H7 (cell line): ENCODE measurements around the gene DLX4. TPM values are rescaled to one million over a fixed set of nuclear protein-coding genes. Genes with fewer than 3 reads are reported as not detected.
A peak's percentile ranks its signal among the peaks of the same experiment; 100 is the strongest.

Source experiments
- DNase-seq: peaks from one replicate; pipeline ENCODE4 v3.0.0; 2012
- H3K27me3 ChIP-seq: 2 replicates; pipeline ENCODE4 v1.6.0; 2011; ENCODE audit warnings: mild to moderate bottlenecking, low read length; ENCODE audit not compliant: control insufficient read depth, insufficient read depth
- H3K36me3 ChIP-seq: replicated peaks from 2 replicates; pipeline ENCODE4 v1.5.1; 2011; ENCODE audit warnings: low read length; ENCODE audit not compliant: control insufficient read depth, insufficient read depth
- H3K4me3 ChIP-seq: 2 replicates; pipeline ENCODE4 v1.5.1; 2011; ENCODE audit warnings: low read depth, mild to moderate bottlenecking, control low read depth, low read length, moderate library complexity; ENCODE audit not compliant: insufficient read depth
- total RNA-seq: library from RNA; depleted of rRNA; stranded (reverse); fragments of >200 nt; shearing (Covaris generic); gene quantifications from 2 replicates; pipeline ENCODE4 v1.2.3, GENCODE V29; 2014; rRNA removed

DLX4 gene
- 1.0 and 1.1 TPM in 2 replicates for total RNA-seq

GRCh38 chr17:49969134-49969759 is at the start of gene DLX4:
TSS of gene DLX4 (plus strand) at chr17:49969190. CDS start at chr17:49969469, 279 bp downstream.
- H3K27me3 ChIP-seq: peaks cover 99% of the 10 kb centered on the region
- H3K4me3 ChIP-seq: peak within 1 kb of the TSS; percentile 64
- peak; percentile 92 for DNase-seq
- H3K36me3 ChIP-seq: no peaks in the 10 kb centered on the region

GRCh38 chr17:49920030-49920769 is 48.8 kb upstream of the DLX4 start:
- Histone ChIP-seq H3K36me3 (no peaks in the 10 kb centered on the region), H3K27me3 (peaks cover 3% of the 10 kb centered on the region), H3K4me3 (no peak overlapping the region)
- DNase-seq: no peak

- H3K27me3 ChIP-seq: no peaks in the 10 kb centered on the region
- no peak overlapping the region for H3K4me3 ChIP-seq
- DNase-seq: no peak
- H3K36me3 ChIP-seq: no peaks in the 10 kb centered on the region
Observed at GRCh38 chr17:49922095-49922494, 46.9 kb upstream of the DLX4 start.

- H3K27me3 ChIP-seq: no peaks in the 10 kb centered on the region
- no peak overlapping the region for H3K4me3 ChIP-seq
- peak; percentile 47 for DNase-seq
- no peaks in the 10 kb centered on the region for H3K36me3 ChIP-seq
Observed at GRCh38 chr17:49924116-49924515, 44.9 kb upstream of the DLX4 start.

- Histone ChIP-seq H3K27me3 (no peaks in the 10 kb centered on the region), H3K36me3 (no peaks in the 10 kb centered on the region), H3K4me3 (no peak overlapping the region)
- no peak for DNase-seq
Observed at GRCh38 chr17:49924589-49924988, 44.4 kb upstream of the DLX4 start.

- no peak for DNase-seq
- Histone ChIP-seq H3K36me3 (no peaks in the 10 kb centered on the region), H3K27me3 (no peaks in the 10 kb centered on the region), H3K4me3 (no peak overlapping the region)
Observed at GRCh38 chr17:49925921-49926320, 43.1 kb upstream of the DLX4 start.

GRCh38 chr17:49926886-49927285 is 42.1 kb upstream of the DLX4 start:
- Histone ChIP-seq H3K27me3 (no peaks in the 10 kb centered on the region), H3K4me3 (no peak overlapping the region), H3K36me3 (no peaks in the 10 kb centered on the region)
- no peak for DNase-seq

- H3K27me3 ChIP-seq: no peaks in the 10 kb centered on the region
- no peak overlapping the region for H3K4me3 ChIP-seq
- no peaks in the 10 kb centered on the region for H3K36me3 ChIP-seq
- no peak for DNase-seq
Observed at GRCh38 chr17:49928126-49928800, 40.7 kb upstream of the DLX4 start.

- DNase-seq: peak; percentile 40
- Histone ChIP-seq H3K4me3 (no peak overlapping the region), H3K36me3 (no peaks in the 10 kb centered on the region), H3K27me3 (no peaks in the 10 kb centered on the region)
Observed at GRCh38 chr17:49928837-49929475, 40.0 kb upstream of the DLX4 start.

- Histone ChIP-seq H3K4me3 (no peak overlapping the region), H3K27me3 (no peaks in the 10 kb centered on the region), H3K36me3 (no peaks in the 10 kb centered on the region)
- no peak for DNase-seq
Observed at GRCh38 chr17:49930880-49931279, 38.1 kb upstream of the DLX4 start.

GRCh38 chr17:49931416-49932137 is 37.4 kb upstream of the DLX4 start:
- DNase-seq: peak; percentile 48
- H3K4me3 ChIP-seq: no peak overlapping the region

GRCh38 chr17:49932138-49932723 is 36.8 kb upstream of the DLX4 start:
- H3K4me3 ChIP-seq: no peak overlapping the region
- DNase-seq: no peak
- no peaks in the 10 kb centered on the region for H3K27me3 ChIP-seq
- no peaks in the 10 kb centered on the region for H3K36me3 ChIP-seq

More at GRCh38 chr17:49931416-49932137, 37.4 kb upstream of the DLX4 start:
- H3K36me3 ChIP-seq: no peaks in the 10 kb centered on the region
- no peaks in the 10 kb centered on the region for H3K27me3 ChIP-seq

- Histone ChIP-seq H3K4me3 (no peak overlapping the region), H3K27me3 (no peaks in the 10 kb centered on the region), H3K36me3 (no peaks in the 10 kb centered on the region)
- no peak for DNase-seq
Observed at GRCh38 chr17:49932901-49933300, 36.1 kb upstream of the DLX4 start.
